Gastrocnemius medialis (tissue), 4 donors: ENCODE results near the gene PPP6R2. TPM values are rescaled to one million over a fixed set of nuclear protein-coding genes. Genes with fewer than 3 reads are reported as not detected.

Experiments
- ATAC-seq, 2 donors: fragments of 150-250 bp; one replicate each; pipeline ENCODE4 v1.9.1; 2016
- DNase-seq, 2 donors: peaks; one replicate each; pipeline ENCODE4 v3.0.0-alpha.2; 2019
- H3K27ac ChIP-seq, 4 donors: fragments of 200-600 bp; sonication (generic); 1 replicate in 1 of 4; 2 replicates in 3 of 4; pipeline ENCODE4 v1.5.1; 2016 to 2018; ENCODE audit warnings: mild to moderate bottlenecking in 2 of 4, moderate library complexity in 1 of 4
- H3K27me3 ChIP-seq, 3 donors: fragments of 200-600 bp; sonication (generic) in 2 of 3; 1 replicate in 1 of 3; 2 replicates in 2 of 3; pipeline versions ENCODE4 v1.5.1 to v1.6.0; 2016 to 2019; ENCODE audit warnings: mild to moderate bottlenecking in 1 of 3, moderate library complexity in 1 of 3
- H3K36me3 ChIP-seq, 2 donors: fragments of 200-600 bp; sonication (generic) in 1 of 2; one replicate each; pipeline ENCODE4 v1.5.1; 2017 to 2018
- H3K4me1 ChIP-seq, 2 donors: fragments of 200-600 bp; sonication (generic) in 1 of 2; one replicate each; pipeline ENCODE4 v1.5.1; 2016 to 2017; ENCODE audit warnings: mild to moderate bottlenecking in 2 of 2
- H3K4me3 ChIP-seq, 4 donors: fragments of 200-600 bp; sonication (generic) in 3 of 4; 1 replicate in 1 of 4; 2 replicates in 3 of 4; pipeline ENCODE4 v1.5.1; 2016 to 2019; ENCODE audit warnings: mild to moderate bottlenecking in 2 of 4
- H3K9me3 ChIP-seq, 3 donors: fragments of 200-600 bp; sonication (generic) in 2 of 3; 1 replicate in 1 of 3; 2 replicates in 2 of 3; pipeline ENCODE4 v1.5.1; 2016 to 2019
- POLR2A ChIP-seq, 2 donors: fragments of 450-650 bp; IDR thresholded peaks; one replicate each; pipeline ENCODE4 v1.6.1; 2017; ENCODE audit warnings: antibody characterized with exemption in 2 of 2, mild to moderate bottlenecking in 2 of 2, moderate library complexity in 2 of 2
- in situ Hi-C, 4 donors: fragments of 200-750 bp; cut with MboI; loops; one replicate each; pipeline versions ENCODE4 v1.15.0 to v1.8.0; 2017; ENCODE audit warnings: low sequenced_read_pairs in 4 of 4
- intact Hi-C: fragments of 100-400 bp; cut with DNase I; formaldehyde crosslinking; loops from one replicate; pipeline ENCODE4 v1.15.1; 2023; ENCODE audit warnings: low total_unique reads
- total RNA-seq, 4 donors: library from RNA; depleted of rRNA; stranded (reverse); fragments of >200 nt; gene quantifications; one replicate each; pipeline versions ENCODE4 v1.1.0 to v1.2.3, GENCODE V29; 2016
- TF ChIP-seq, protein P1 (sequence below), 5 experiments: fragments of 450-650 bp in 3 of 5; fragments of 200-600 bp in 2 of 5; sonication (generic) in 2 of 5; IDR thresholded peaks in 4 of 5; conservative IDR thresholded peaks in 1 of 5; 1 replicate in 4 of 5; 2 replicates in 1 of 5; pipeline ENCODE4 v1.5.1; 2016 to 2019; ENCODE audit warnings: antibody characterized with exemption in 5 of 5, mild to moderate bottlenecking in 3 of 5, moderate library complexity in 3 of 5

The PPP6R2 gene, protein sequence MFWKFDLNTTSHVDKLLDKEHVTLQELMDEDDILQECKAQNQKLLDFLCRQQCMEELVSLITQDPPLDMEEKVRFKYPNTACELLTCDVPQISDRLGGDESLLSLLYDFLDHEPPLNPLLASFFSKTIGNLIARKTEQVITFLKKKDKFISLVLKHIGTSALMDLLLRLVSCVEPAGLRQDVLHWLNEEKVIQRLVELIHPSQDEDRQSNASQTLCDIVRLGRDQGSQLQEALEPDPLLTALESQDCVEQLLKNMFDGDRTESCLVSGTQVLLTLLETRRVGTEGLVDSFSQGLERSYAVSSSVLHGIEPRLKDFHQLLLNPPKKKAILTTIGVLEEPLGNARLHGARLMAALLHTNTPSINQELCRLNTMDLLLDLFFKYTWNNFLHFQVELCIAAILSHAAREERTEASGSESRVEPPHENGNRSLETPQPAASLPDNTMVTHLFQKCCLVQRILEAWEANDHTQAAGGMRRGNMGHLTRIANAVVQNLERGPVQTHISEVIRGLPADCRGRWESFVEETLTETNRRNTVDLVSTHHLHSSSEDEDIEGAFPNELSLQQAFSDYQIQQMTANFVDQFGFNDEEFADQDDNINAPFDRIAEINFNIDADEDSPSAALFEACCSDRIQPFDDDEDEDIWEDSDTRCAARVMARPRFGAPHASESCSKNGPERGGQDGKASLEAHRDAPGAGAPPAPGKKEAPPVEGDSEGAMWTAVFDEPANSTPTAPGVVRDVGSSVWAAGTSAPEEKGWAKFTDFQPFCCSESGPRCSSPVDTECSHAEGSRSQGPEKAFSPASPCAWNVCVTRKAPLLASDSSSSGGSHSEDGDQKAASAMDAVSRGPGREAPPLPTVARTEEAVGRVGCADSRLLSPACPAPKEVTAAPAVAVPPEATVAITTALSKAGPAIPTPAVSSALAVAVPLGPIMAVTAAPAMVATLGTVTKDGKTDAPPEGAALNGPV
- 10 to 100 TPM; 55.7 to 96.2 (median 74.1) TPM for total RNA-seq

DNA sequence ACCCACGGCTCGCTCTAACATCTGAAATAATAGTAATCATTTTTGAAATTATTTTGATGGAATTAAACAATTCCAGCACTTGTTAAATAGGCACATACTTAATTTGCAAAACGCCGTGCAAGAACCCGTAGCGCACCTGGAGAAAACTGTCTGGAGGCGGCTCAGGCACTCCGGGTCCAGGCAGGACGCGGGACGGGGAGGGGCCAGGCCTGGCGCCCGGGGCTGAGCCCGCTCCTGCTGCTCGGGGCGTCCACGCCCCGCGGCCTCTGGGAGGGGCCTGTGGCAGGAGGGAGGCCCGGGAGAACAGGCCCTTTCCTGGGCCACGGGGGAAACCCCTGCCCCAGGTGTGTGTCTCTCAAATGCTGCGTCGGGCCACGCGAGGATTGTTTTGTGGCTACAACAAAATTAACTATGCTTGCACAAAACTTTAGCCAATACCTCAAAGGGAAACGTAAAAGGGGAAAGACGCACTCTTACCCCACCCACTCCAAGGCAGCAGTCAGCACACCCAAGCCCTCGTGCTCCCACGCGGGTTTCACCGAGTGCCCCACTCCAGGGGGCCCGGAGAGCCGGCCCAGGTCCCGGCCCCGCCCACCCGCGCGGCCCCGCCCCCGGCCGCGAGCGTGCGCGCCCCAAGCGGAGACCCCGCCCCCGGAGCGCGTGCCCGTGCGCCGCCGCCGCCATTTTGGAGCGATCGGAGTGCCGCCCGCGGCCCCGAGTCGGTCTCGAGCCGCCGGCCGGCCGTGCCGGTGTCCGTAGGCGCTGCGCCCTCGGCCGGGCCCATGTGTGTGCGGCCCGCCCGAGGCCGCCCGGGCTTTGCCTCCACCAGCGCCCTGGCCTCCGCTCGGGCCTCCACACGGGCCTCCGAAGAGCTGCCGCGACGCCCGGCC lies at the start of gene PPP6R2:
Gene PPP6R2 (plus strand): TSS at position 677 of the 890 bp plus-strand sequence. CDS start 50,582 bp downstream, outside the sequence.
- Histone ChIP-seq H3K4me3 (peak within 1 kb of the TSS; percentile 69 to 88 (median 75)), H3K9me3 (no peaks in the 10 kb centered on the region), H3K27me3 (no peaks in the 10 kb centered on the region), H3K4me1 (peaks cover 14 to 24% of the 10 kb centered on the region in 2 donors), H3K27ac (peak within 1 kb of the TSS; percentile 85 to 92 (median 88)), H3K36me3 (no peaks in the 10 kb centered on the region)
- in situ Hi-C loops (no loop called here), intact Hi-C loops (loop anchor here (1.0 to 5.0 kb wide), 5 partner anchors 16 to 425 kb away; partner anchors contain the start of genes ALG12, CRELD2 and DENND6B)
- TF ChIP-seq, protein P1, sequence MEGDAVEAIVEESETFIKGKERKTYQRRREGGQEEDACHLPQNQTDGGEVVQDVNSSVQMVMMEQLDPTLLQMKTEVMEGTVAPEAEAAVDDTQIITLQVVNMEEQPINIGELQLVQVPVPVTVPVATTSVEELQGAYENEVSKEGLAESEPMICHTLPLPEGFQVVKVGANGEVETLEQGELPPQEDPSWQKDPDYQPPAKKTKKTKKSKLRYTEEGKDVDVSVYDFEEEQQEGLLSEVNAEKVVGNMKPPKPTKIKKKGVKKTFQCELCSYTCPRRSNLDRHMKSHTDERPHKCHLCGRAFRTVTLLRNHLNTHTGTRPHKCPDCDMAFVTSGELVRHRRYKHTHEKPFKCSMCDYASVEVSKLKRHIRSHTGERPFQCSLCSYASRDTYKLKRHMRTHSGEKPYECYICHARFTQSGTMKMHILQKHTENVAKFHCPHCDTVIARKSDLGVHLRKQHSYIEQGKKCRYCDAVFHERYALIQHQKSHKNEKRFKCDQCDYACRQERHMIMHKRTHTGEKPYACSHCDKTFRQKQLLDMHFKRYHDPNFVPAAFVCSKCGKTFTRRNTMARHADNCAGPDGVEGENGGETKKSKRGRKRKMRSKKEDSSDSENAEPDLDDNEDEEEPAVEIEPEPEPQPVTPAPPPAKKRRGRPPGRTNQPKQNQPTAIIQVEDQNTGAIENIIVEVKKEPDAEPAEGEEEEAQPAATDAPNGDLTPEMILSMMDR (IDR thresholded peaks at IDR 0.05 in 4 of 5, conservative IDR thresholded peaks at IDR 0.05 in 1 of 5) = peak in 3 of 5 experiments; percentile 25 to 38 (median 32)
- peak; percentile 45 to 67 for TF ChIP-seq POLR2A (IDR thresholded peaks at IDR 0.05)
- ATAC-seq (peak; percentile 88 to 90), DNase-seq (peak; percentile 58 to 70)

DNA sequence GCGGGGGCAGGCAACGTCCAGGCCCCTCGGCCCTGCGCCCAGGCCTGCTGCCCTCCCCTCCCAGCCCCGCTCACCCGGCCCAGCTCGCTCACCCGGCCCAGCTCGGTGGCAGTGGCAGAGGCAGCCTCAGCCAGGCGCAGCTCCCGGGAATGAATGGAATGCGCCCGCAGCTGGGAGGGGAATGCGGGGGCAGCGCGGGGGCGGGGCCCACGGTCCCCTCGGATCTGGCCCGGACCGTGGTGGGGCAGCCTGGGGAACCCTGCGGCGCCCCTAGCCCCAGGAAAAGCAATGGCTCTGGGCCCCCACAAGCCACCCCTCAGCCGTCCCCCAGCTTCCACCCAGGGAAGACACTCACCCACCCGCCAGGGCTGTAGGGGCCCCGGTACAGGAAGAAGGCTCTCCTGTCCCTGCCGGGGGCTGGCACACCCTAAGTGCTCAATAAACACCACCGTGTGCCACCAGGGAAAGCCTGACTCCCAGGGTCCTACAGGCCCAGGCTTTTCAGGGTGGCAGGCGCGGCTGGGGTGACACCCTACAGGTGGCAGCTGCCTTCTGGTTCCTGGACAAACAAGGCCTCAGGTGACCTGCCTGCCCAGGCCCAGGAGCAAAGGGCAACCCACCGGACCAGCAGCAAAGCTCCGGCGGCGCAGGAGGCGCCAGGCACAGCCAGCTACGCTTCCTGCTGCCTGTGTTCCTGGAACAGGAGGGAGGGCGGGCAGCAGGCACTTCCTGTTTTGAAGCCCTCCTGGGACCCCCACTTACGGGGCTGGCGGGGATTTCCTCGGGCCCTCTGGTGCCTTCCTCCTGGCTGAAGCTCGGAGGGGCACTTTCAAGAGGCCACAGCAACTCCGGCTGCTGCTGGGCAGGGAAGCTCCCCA lies 49.4 kb upstream of the PPP6R2 start:
- no peaks in the 10 kb centered on the region for H3K27me3 ChIP-seq
- H3K9me3 ChIP-seq = no peaks in the 10 kb centered on the region
- in situ Hi-C loops = no loop called here
- peak overlapping the region in 3 of 4 donors; percentile 2 to 68 (median 51) for H3K27ac ChIP-seq
- peaks cover 5 to 10% of the 10 kb centered on the region in 2 donors for H3K4me1 ChIP-seq
- intact Hi-C loops = no loop called here
- DNase-seq (no peak), ATAC-seq (no peak)
- peak overlapping the region in 3 of 4 donors; percentile 17 to 34 (median 31) for H3K4me3 ChIP-seq
- H3K36me3 ChIP-seq = no peaks in the 10 kb centered on the region
- no peak for TF ChIP-seq POLR2A (IDR thresholded peaks at IDR 0.05)
- TF ChIP-seq, protein P1 (IDR thresholded peaks at IDR 0.05 in 4 of 5, conservative IDR thresholded peaks at IDR 0.05 in 1 of 5) = no peak

DNA sequence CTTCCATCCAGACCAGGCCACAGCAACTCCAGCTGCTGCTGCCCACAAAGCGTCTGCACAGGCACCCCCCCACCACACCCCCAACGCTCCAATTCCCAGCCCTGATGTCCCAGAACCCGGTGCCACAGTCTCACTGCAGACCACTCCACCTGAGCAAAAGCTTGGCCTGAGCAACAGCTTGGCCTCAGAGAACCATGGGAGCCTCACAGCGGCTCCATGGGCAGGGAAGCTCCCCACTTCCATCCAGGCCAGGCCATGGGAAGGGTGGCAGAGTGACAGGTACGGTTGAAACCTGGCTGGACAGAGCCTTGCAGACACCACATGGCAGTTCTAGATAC lies 48.8 kb upstream of the PPP6R2 start:
- ATAC-seq (no peak), DNase-seq (no peak)
- H3K9me3 ChIP-seq = no peaks in the 10 kb centered on the region
- H3K27ac ChIP-seq = peak overlapping the region in 3 of 4 donors; percentile 2 to 68 (median 51)
- intact Hi-C loops = no loop called here
- H3K36me3 ChIP-seq = no peaks in the 10 kb centered on the region
- peaks cover 5 to 12% of the 10 kb centered on the region in 2 donors for H3K4me1 ChIP-seq
- peak overlapping the region in 1 of 4 donors; percentile 34 for H3K4me3 ChIP-seq
- H3K27me3 ChIP-seq = no peaks in the 10 kb centered on the region
- TF ChIP-seq POLR2A (IDR thresholded peaks at IDR 0.05) = no peak
- TF ChIP-seq, protein P1 (IDR thresholded peaks at IDR 0.05 in 4 of 5, conservative IDR thresholded peaks at IDR 0.05 in 1 of 5) = no peak
- in situ Hi-C loops = no loop called here
